OCI-LY1 (cell line): ENCODE results near the gene PRMT2.

Experiments used
- H2AFZ ChIP-seq: fragments of 200-600 bp; sonication (generic), shearing (Covaris generic); 2 replicates; pipeline ENCODE4 v1.6.0; 2014; ENCODE audit warnings: antibody characterized with exemption, mild to moderate bottlenecking, low read length
- H3F3A ChIP-seq: fragments of 200-600 bp; sonication (generic), shearing (Covaris generic); 2 replicates; pipeline ENCODE4 v1.6.0; 2014; ENCODE audit warnings: mild to moderate bottlenecking, antibody characterized with exemption, low read length, moderate library complexity; ENCODE audit not compliant: insufficient read depth
- H3K27ac ChIP-seq: fragments of 200-600 bp; sonication (generic); 2 replicates; pipeline ENCODE4 v1.5.1; 2014; ENCODE audit warnings: low read length, mixed run types, mild to moderate bottlenecking, low read depth; ENCODE audit not compliant: poor library complexity, severe bottlenecking
- H3K27me3 ChIP-seq: fragments of 200-600 bp; sonication (generic); 2 replicates; pipeline ENCODE4 v1.6.0; 2014; ENCODE audit warnings: antibody characterized with exemption, mild to moderate bottlenecking, low read length, moderate library complexity; ENCODE audit not compliant: insufficient read depth
- H3K36me3 ChIP-seq: fragments of 200-600 bp; sonication (generic); 2 replicates; pipeline ENCODE4 v1.6.1; 2014; ENCODE audit warnings: mild to moderate bottlenecking, antibody characterized with exemption, low read length, moderate library complexity, mixed read lengths; ENCODE audit not compliant: insufficient read depth
- H3K4me1 ChIP-seq: fragments of 200-600 bp; sonication (generic); 2 replicates; pipeline ENCODE4 v1.5.1; 2014; ENCODE audit warnings: mild to moderate bottlenecking, low read length, moderate library complexity; ENCODE audit not compliant: insufficient read depth, severe bottlenecking
- H3K4me2 ChIP-seq: fragments of 200-600 bp; sonication (generic), shearing (Covaris generic); 2 replicates; pipeline ENCODE4 v1.6.1; 2014; ENCODE audit warnings: low read length
- H3K4me3 ChIP-seq: fragments of 200-600 bp; sonication (generic); 2 replicates; pipeline ENCODE4 v1.5.1; 2014; ENCODE audit warnings: low read length, low read depth, mild to moderate bottlenecking, mixed read lengths; ENCODE audit not compliant: poor library complexity, severe bottlenecking
- H3K79me2 ChIP-seq: fragments of 200-600 bp; shearing (Covaris generic); 2 replicates; pipeline ENCODE4 v1.6.1; 2016; ENCODE audit warnings: mixed run types, low read length, mixed read lengths; ENCODE audit not compliant: insufficient read depth
- H3K9ac ChIP-seq: fragments of 200-600 bp; sonication (generic), shearing (Covaris generic); 2 replicates; pipeline ENCODE4 v1.6.1; 2014; ENCODE audit warnings: mild to moderate bottlenecking, low read length, mixed read lengths
- H3K9me2 ChIP-seq: fragments of 200-600 bp; sonication (generic), shearing (Covaris generic); 2 replicates; pipeline ENCODE4 v1.6.1; 2014; ENCODE audit warnings: low read depth, mild to moderate bottlenecking, low read length, mixed read lengths
- H3K9me3 ChIP-seq: fragments of 200-600 bp; shearing (Covaris generic); 2 replicates; pipeline ENCODE4 v1.6.1; 2014; ENCODE audit warnings: low read length, mixed read lengths
- H4K20me1 ChIP-seq: fragments of 200-600 bp; sonication (generic), shearing (Covaris generic); 2 replicates; pipeline ENCODE4 v1.6.0; 2016; ENCODE audit warnings: mild to moderate bottlenecking, low read length; ENCODE audit not compliant: insufficient read depth
- EZH2 ChIP-seq: fragments of 200-600 bp; sonication (generic), shearing (Covaris generic); IDR thresholded peaks from 2 replicates; pipeline ENCODE4 v1.8.0; 2017; ENCODE audit warnings: borderline replicate concordance, mixed run types, mild to moderate bottlenecking, antibody characterized with exemption, low read length, moderate library complexity, mixed read lengths
- TF ChIP-seq, protein P1 (sequence below): fragments of 200-600 bp; sonication (generic), shearing (Covaris generic); IDR thresholded peaks from 2 replicates; pipeline ENCODE4 v1.5.1; 2017; ENCODE audit warnings: mild to moderate bottlenecking, antibody characterized with exemption, low read length, moderate library complexity, mixed read lengths

Gene PRMT2

DNA sequence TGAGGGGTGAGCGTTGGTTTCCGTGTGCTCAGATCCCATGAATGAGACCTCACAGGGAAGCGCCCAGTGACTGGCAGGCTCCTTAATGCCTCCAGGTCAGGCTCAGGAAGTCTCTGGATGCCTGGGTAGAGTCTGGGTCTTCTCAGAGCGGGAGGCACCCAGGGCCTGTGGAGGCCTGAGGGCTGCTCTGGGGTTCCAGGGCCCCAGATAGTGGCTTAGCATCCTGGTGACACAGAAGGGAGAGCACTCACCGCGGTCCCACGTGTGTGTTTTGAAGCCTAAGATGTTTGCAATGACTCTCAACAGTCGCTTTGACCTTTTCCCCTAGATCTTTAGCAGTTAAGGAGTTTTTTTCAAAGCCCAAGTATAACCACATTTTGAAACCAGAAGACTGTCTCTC lies 25.0 kb downstream of the PRMT2 start:
- 0 out of 2 replicates have a peak, but pooled peaks cover 8% of the 10 kb centered on the region for H3K9me3 ChIP-seq
- H4K20me1 ChIP-seq = no peaks in the 10 kb centered on the region
- H3K79me2 ChIP-seq = no peaks in the 10 kb centered on the region
- H3K4me2 ChIP-seq = no peak overlapping the region
- H3K4me1 ChIP-seq = no peaks in the 10 kb centered on the region
- peaks cover 4% of the 10 kb centered on the region for H3K36me3 ChIP-seq
- no peak overlapping the region for H3K4me3 ChIP-seq
- H2AFZ ChIP-seq = no peak overlapping the region
- H3K9me2 ChIP-seq = no peaks in the 10 kb centered on the region
- no peaks in the 10 kb centered on the region for H3K27me3 ChIP-seq
- no peak overlapping the region for H3K9ac ChIP-seq
- no peaks in the 10 kb centered on the region for H3F3A ChIP-seq
- TF ChIP-seq, protein P1, sequence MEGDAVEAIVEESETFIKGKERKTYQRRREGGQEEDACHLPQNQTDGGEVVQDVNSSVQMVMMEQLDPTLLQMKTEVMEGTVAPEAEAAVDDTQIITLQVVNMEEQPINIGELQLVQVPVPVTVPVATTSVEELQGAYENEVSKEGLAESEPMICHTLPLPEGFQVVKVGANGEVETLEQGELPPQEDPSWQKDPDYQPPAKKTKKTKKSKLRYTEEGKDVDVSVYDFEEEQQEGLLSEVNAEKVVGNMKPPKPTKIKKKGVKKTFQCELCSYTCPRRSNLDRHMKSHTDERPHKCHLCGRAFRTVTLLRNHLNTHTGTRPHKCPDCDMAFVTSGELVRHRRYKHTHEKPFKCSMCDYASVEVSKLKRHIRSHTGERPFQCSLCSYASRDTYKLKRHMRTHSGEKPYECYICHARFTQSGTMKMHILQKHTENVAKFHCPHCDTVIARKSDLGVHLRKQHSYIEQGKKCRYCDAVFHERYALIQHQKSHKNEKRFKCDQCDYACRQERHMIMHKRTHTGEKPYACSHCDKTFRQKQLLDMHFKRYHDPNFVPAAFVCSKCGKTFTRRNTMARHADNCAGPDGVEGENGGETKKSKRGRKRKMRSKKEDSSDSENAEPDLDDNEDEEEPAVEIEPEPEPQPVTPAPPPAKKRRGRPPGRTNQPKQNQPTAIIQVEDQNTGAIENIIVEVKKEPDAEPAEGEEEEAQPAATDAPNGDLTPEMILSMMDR = no peak
- no peak for TF ChIP-seq EZH2
- no peak overlapping the region for H3K27ac ChIP-seq

DNA sequence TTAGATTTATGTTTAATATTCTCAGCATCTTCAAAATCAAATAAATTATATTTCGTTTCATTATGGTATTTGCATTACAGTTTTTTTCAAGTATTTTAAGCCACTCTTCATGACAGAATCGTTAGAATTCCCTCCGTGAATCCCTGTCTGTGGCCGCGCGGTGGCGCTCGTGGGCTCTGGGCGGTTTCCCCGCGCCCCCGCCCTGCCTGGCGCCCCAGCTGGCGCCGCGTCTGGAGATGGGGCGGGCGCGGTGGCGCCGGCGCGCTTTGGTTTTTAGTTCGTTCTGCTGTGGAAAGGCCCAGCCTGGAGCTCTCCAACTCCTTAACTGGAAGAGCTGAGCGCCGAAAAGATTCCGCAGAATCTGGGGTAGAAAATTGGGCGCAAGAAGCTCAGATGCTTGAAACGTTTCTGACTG lies 25.7 kb downstream of the PRMT2 start:
- Histone ChIP-seq H3K27me3 (no peaks in the 10 kb centered on the region), H4K20me1 (no peaks in the 10 kb centered on the region), H3K9me3 (0 out of 2 replicates have a peak, but pooled peaks cover 1% of the 10 kb centered on the region), H3K27ac (no peak overlapping the region), H3K36me3 (no peaks in the 10 kb centered on the region; the same call in 1 of the 2 replicates), H3F3A (no peaks in the 10 kb centered on the region), H3K4me2 (no peak overlapping the region), H3K4me3 (no peak overlapping the region), H3K79me2 (no peaks in the 10 kb centered on the region), H2AFZ (no peak overlapping the region), H3K9me2 (no peaks in the 10 kb centered on the region), H3K9ac (no peak overlapping the region), H3K4me1 (no peaks in the 10 kb centered on the region)
- no peak for TF ChIP-seq EZH2
- TF ChIP-seq, protein P1 = peak; percentile 59

DNA sequence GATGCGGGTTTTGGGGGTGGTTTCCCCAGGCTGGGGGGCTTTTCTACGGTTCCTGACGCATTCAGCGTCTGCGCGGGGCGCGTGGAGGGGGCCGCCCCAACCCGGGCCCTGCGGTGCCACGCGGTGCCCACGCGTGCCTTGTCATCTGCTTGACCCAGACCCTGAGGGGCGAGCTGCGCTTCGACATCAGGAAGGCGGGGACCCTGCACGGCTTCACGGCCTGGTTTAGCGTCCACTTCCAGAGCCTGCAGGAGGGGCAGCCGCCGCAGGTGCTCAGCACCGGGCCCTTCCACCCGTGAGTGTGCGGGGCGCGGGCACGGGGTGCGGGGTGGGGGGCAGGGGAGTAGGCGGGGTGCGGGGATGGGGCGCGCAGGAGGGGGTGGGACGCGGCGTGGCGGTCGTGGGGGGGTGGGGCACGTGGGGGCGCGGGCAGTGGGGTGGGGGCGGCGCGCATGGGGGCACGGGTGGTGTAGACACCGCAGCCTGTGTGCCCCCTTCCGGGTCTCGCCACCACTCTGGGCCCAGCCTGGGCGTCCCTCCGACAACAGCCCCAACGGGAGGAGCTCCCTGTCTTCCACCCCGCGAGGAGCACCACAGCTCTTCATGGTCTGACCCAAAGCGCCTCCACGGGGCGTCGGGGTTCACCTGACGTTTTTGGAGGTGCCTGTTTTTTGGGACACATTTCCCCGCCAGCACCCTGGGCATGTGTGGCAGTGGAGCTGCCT lies 26.3 kb downstream of the PRMT2 start:
- H3K27me3 ChIP-seq = no peaks in the 10 kb centered on the region
- no peak overlapping the region for H3K4me3 ChIP-seq
- H3K9me2 ChIP-seq = no peaks in the 10 kb centered on the region
- no peak overlapping the region for H2AFZ ChIP-seq
- no peaks in the 10 kb centered on the region; the same call in 1 of the 2 replicates for H3K36me3 ChIP-seq
- H3K79me2 ChIP-seq = no peaks in the 10 kb centered on the region
- H3K9me3 ChIP-seq = no peaks in the 10 kb centered on the region
- H3K4me2 ChIP-seq = no peak overlapping the region
- no peaks in the 10 kb centered on the region for H3K4me1 ChIP-seq
- TF ChIP-seq, protein P1 = no peak
- TF ChIP-seq EZH2 = no peak
- H4K20me1 ChIP-seq = no peaks in the 10 kb centered on the region
- no peak overlapping the region for H3K9ac ChIP-seq
- H3F3A ChIP-seq = no peaks in the 10 kb centered on the region
- no peak overlapping the region for H3K27ac ChIP-seq
